HCT116 (cell line): Measurements from ENCODE around the gene SYNC. TPM values are rescaled to one million over a fixed set of nuclear protein-coding genes. Genes with fewer than 3 reads are reported as not detected.
A peak's percentile ranks its signal among the peaks of the same experiment; 100 is the strongest.

Experiments
- ATAC-seq: fragments of 200-7000 bp; cut with Tn5 transposase; 2 replicates; pipeline ENCODE4 v1.9.1; 2020; ENCODE audit warnings: mild to moderate bottlenecking, moderate library complexity
- BruUV-seq: library from RNA; stranded (reverse); fragments of 400-500 nt; replicated peaks from 2 replicates; lab custom pipeline; 2021; lab: Mats Ljungman, UMichigan
- CTCF ChIA-PET: fragments of 300-600 bp; sonication (Branson Sonifier 250); formaldehyde crosslinking; loops from one replicate; lab custom pipeline; 2021; ENCODE audit warnings: antibody characterized with exemption; lab: Charles Lee
- POLR2A ChIA-PET: fragments of 300-600, 350-600 bp; sonication (Branson Sonifier 250); formaldehyde crosslinking; loops from one replicate; lab custom pipeline; 2021; ENCODE audit warnings: antibody characterized with exemption; lab: Charles Lee
- RAD21 ChIA-PET, 2 experiments: fragments of 300-600 bp; sonication (Branson Sonifier 250); formaldehyde crosslinking; loops; one replicate each; lab custom pipeline; 2023; ENCODE audit warnings: low total read pairs in 2 of 2; ENCODE audit not compliant: uncharacterized antibody in 2 of 2, unreplicated experiment in 2 of 2, low non-redundant PET in 1 of 2; lab: Charles Lee
- DNase-seq: peaks from one replicate; pipeline ENCODE4 v3.0.0-alpha.2; 2010; ENCODE audit warnings: low read depth, low spot score
- H2AFZ ChIP-seq: fragments of 200-600 bp; shearing (Covaris generic), sonication (generic); 2 replicates; pipeline ENCODE4 v1.6.1; 2017; ENCODE audit warnings: low read depth, mixed run types, mixed read lengths, antibody characterized with exemption, low read length; ENCODE audit not compliant: poor library complexity, severe bottlenecking
- H3K27ac ChIP-seq: 2 replicates; pipeline ENCODE4 v1.5.1; 2012; ENCODE audit warnings: low read depth, low read length
- H3K27me3 ChIP-seq: fragments of 200-600 bp; sonication (generic); 2 replicates; pipeline ENCODE4 v1.6.1; 2016; ENCODE audit warnings: mixed run types, low read length, mixed read lengths; ENCODE audit not compliant: insufficient read depth
- H3K36me3 ChIP-seq, 2 experiments: fragments of 200-500 bp in 1 of 2; fragments of 200-600 bp in 1 of 2; sonication (Bioruptor generic) in 1 of 2; sonication (generic) in 1 of 2; 2 replicates each; pipeline versions ENCODE4 v1.5.1 to v1.6.1; 2014 to 2016; ENCODE audit warnings: low read length in 2 of 2, inconsistent platforms in 1 of 2, mixed read lengths in 1 of 2, mixed run types in 1 of 2; ENCODE audit not compliant: insufficient read depth in 2 of 2, control insufficient read depth in 1 of 2
- H3K4me1 ChIP-seq, 2 experiments: fragments of 200-600 bp in 1 of 2; sonication (generic) in 1 of 2; 2 replicates each; pipeline versions ENCODE4 v1.5.1 to v1.6.1; 2012 to 2017; ENCODE audit warnings: low read length in 2 of 2, inconsistent platforms in 1 of 2, mild to moderate bottlenecking in 1 of 2, mixed read lengths in 1 of 2, mixed run types in 1 of 2, moderate library complexity in 1 of 2; ENCODE audit not compliant: insufficient read depth in 2 of 2, control insufficient read depth in 1 of 2
- H3K4me2 ChIP-seq: fragments of 200-600 bp; sonication (generic); 2 replicates; pipeline ENCODE4 v1.6.1; 2017; ENCODE audit warnings: mixed run types, low read length, mixed read lengths
- H3K4me3 ChIP-seq, 2 experiments: fragments of 200-600 bp in 1 of 2; sonication (generic) in 1 of 2; replicated peaks in 1 of 2; 2 replicates each; pipeline ENCODE4 v1.5.1; 2011 to 2016; ENCODE audit warnings: low read length in 2 of 2, control low read depth in 1 of 2, low read depth in 1 of 2, mild to moderate bottlenecking in 1 of 2, mixed read lengths in 1 of 2, mixed run types in 1 of 2
- H3K79me2 ChIP-seq: fragments of 200-600 bp; sonication (generic); 2 replicates; pipeline ENCODE4 v1.6.1; 2017; ENCODE audit warnings: mild to moderate bottlenecking, mixed run types, low read length, moderate library complexity, mixed read lengths; ENCODE audit not compliant: insufficient read depth
- H3K9ac ChIP-seq: fragments of 200-600 bp; sonication (generic); 2 replicates; pipeline ENCODE4 v1.6.1; 2016; ENCODE audit warnings: low read length, mixed read lengths
- H3K9me2 ChIP-seq: fragments of 200-600 bp; sonication (generic), shearing (Covaris generic); 2 replicates; pipeline ENCODE4 v1.6.1; 2017; ENCODE audit warnings: mixed run types, mild to moderate bottlenecking, moderate library complexity; ENCODE audit not compliant: insufficient read depth
- H3K9me3 ChIP-seq, 2 experiments: fragments of 200-500 bp in 1 of 2; fragments of 200-600 bp in 1 of 2; sonication (Bioruptor generic) in 1 of 2; sonication (generic) in 1 of 2; 2 replicates each; pipeline ENCODE4 v1.6.1; 2014 to 2017; ENCODE audit warnings: low read length in 2 of 2, mixed read lengths in 2 of 2, inconsistent platforms in 1 of 2, low read depth in 1 of 2, mild to moderate bottlenecking in 1 of 2, mixed run types in 1 of 2, moderate library complexity in 1 of 2; ENCODE audit not compliant: control insufficient read depth in 1 of 2, insufficient read depth in 1 of 2
- H4K20me1 ChIP-seq: fragments of 200-600 bp; sonication (generic), shearing (Covaris generic); 2 replicates; pipeline ENCODE4 v1.6.1; 2017; ENCODE audit warnings: mixed run types, mild to moderate bottlenecking, moderate library complexity; ENCODE audit not compliant: insufficient read depth
- CBX3 ChIP-seq: IDR thresholded peaks from 2 replicates; pipeline ENCODE4 v1.6.1; 2012; ENCODE audit warnings: low read depth
- CEBPB ChIP-seq: IDR thresholded peaks from 2 replicates; pipeline ENCODE4 v1.6.1; 2012; ENCODE audit warnings: low read depth
- ELF1 ChIP-seq: IDR thresholded peaks from 2 replicates; pipeline ENCODE4 v1.6.1; 2012; ENCODE audit warnings: low read depth, borderline replicate concordance
- FOSL1 ChIP-seq: IDR thresholded peaks from 2 replicates; pipeline ENCODE4 v1.6.1; 2012; ENCODE audit warnings: low read depth
- POLR2A ChIP-seq: IDR thresholded peaks from 2 replicates; pipeline ENCODE4 v1.7.0; 2011; ENCODE audit warnings: borderline replicate concordance; ENCODE audit not compliant: insufficient read depth, insufficient read length; ENCODE audit errors: extremely low read depth
- POLR2AphosphoS5 ChIP-seq: IDR thresholded peaks from 2 replicates; pipeline ENCODE4 v1.6.1; 2011; ENCODE audit warnings: mild to moderate bottlenecking, low read depth, low read length, moderate library complexity
- RAD21 ChIP-seq: IDR thresholded peaks from 2 replicates; pipeline ENCODE4 v1.6.1; 2012; ENCODE audit warnings: low read depth, mild to moderate bottlenecking
- SP1 ChIP-seq: IDR thresholded peaks from 2 replicates; pipeline ENCODE4 v1.6.1; 2012; ENCODE audit warnings: low read depth
- TCF7L2 ChIP-seq: IDR thresholded peaks from 2 replicates; pipeline ENCODE4 v1.7.0; 2011; ENCODE audit warnings: borderline replicate concordance, inconsistent platforms; ENCODE audit not compliant: insufficient read depth, insufficient read length; ENCODE audit errors: extremely low read depth
- ZFX ChIP-seq: fragments of 450-650 bp; IDR thresholded peaks from 2 replicates; pipeline ENCODE4 v1.6.1; 2017
- ZNF274 ChIP-seq: fragments of 200-500 bp; sonication (Bioruptor generic); IDR thresholded peaks from 2 replicates; pipeline ENCODE4 v1.6.1; 2014; ENCODE audit warnings: mild to moderate bottlenecking, low read depth, low read length, inconsistent platforms
- intact Hi-C: fragments of 100-400 bp; cut with micrococcal nuclease; formaldehyde crosslinking; loops from 2 replicates; pipeline ENCODE4 v1.10.0; 2022
- total RNA-seq: library from RNA; stranded (reverse); gene quantifications from one replicate; pipeline ENCODE4 v1.2.1, GENCODE V29; 2021; ENCODE audit not compliant: unreplicated experiment
- TF ChIP-seq, protein P1 (sequence below): IDR thresholded peaks from 2 replicates; pipeline ENCODE4 v1.6.1; 2011; ENCODE audit warnings: mild to moderate bottlenecking, low read length, moderate library complexity; ENCODE audit not compliant: insufficient replicate concordance; ENCODE audit errors: extremely low read depth
- TF ChIP-seq, protein P2 (sequence below), 3 experiments: fragments of 200-600 bp in 1 of 3; sonication (generic) in 1 of 3; IDR thresholded peaks in 2 of 3; conservative IDR thresholded peaks in 1 of 3; 2 replicates each; pipeline ENCODE4 v1.5.1; 2012 to 2017; ENCODE audit warnings: low read depth in 2 of 3, low read length in 2 of 3, antibody characterized with exemption in 1 of 3, borderline replicate concordance in 1 of 3, control low read depth in 1 of 3, mild to moderate bottlenecking in 1 of 3, mixed read lengths in 1 of 3, mixed run types in 1 of 3, moderate library complexity in 1 of 3; ENCODE audit not compliant: insufficient read depth in 1 of 3

Gene SYNC
- total RNA-seq, 1 experiment from 2014 or later, result 1.3 TPM

DNA sequence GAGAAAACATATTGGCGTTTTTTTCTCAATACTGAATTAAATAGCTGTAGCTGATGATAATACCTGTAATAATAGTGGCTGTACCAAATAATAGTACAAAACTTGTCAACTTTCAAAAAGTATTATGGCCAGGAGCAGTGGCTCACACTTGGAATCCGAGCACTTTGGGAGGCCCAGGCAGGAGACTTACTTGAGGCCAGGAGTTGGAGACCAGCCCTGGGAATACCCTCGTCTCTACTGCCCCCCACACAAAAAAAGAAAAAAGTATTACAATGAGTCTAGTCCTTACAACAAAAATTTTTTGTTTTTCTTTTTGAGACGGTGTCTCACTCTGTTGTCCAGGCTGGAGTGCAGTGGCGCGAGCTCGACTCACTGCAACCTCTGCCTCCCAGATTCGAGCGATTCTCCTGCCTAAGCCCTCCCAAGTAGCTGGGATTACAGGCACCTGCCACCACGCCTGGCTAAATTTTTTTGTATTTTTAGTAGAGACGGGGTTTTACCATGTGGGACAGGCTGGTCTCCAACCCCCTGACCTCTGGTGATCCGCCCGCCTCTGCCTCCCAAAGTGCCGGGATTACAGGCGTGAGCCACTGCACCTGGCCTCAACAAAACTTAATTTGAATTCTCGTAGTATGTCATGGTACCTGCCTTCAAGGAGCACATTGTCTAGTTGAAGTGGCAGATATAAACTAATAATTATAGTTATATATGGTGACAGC lies 50.2 kb downstream of the SYNC start:
- DNase-seq (no peak), ATAC-seq (no peak)
- H3K27me3 ChIP-seq, result no peaks in the 10 kb centered on the region
- H3K36me3 ChIP-seq, result peaks cover 26 to 47% of the 10 kb centered on the region in 2 experiments
- intact Hi-C loops, result loop anchor here (5.0 to 10.0 kb wide), 2 partner anchors 110 to 128 kb away; no protein-coding TSS in a partner anchor
- H3K4me3 ChIP-seq, result peak overlapping the region; percentile 80 to 89
- H3K9ac ChIP-seq, result peak overlapping the region; percentile 99
- no TSS peak for BruUV-seq
- H3K9me3 ChIP-seq, result no peaks in the 10 kb centered on the region
- H3K4me2 ChIP-seq, result peak overlapping the region; percentile 98
- H3K79me2 ChIP-seq, result peaks cover 94% of the 10 kb centered on the region
- H3K27ac ChIP-seq, result peak overlapping the region; percentile 95
- RAD21 ChIA-PET, result no interaction called here
- H2AFZ ChIP-seq, result no peak overlapping the region
- TF ChIP-seq POLR2A, result no peak
- no peak for TF ChIP-seq ZNF274
- TF ChIP-seq RAD21, result no peak
- no peak for TF ChIP-seq ELF1
- no peak for TF ChIP-seq SP1
- no peak for TF ChIP-seq ZFX
- TF ChIP-seq, protein P1, sequence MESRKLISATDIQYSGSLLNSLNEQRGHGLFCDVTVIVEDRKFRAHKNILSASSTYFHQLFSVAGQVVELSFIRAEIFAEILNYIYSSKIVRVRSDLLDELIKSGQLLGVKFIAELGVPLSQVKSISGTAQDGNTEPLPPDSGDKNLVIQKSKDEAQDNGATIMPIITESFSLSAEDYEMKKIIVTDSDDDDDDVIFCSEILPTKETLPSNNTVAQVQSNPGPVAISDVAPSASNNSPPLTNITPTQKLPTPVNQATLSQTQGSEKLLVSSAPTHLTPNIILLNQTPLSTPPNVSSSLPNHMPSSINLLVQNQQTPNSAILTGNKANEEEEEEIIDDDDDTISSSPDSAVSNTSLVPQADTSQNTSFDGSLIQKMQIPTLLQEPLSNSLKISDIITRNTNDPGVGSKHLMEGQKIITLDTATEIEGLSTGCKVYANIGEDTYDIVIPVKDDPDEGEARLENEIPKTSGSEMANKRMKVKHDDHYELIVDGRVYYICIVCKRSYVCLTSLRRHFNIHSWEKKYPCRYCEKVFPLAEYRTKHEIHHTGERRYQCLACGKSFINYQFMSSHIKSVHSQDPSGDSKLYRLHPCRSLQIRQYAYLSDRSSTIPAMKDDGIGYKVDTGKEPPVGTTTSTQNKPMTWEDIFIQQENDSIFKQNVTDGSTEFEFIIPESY, result no peak
- TF ChIP-seq CBX3, result no peak
- TF ChIP-seq TCF7L2, result no peak
- TF ChIP-seq, protein P2, sequence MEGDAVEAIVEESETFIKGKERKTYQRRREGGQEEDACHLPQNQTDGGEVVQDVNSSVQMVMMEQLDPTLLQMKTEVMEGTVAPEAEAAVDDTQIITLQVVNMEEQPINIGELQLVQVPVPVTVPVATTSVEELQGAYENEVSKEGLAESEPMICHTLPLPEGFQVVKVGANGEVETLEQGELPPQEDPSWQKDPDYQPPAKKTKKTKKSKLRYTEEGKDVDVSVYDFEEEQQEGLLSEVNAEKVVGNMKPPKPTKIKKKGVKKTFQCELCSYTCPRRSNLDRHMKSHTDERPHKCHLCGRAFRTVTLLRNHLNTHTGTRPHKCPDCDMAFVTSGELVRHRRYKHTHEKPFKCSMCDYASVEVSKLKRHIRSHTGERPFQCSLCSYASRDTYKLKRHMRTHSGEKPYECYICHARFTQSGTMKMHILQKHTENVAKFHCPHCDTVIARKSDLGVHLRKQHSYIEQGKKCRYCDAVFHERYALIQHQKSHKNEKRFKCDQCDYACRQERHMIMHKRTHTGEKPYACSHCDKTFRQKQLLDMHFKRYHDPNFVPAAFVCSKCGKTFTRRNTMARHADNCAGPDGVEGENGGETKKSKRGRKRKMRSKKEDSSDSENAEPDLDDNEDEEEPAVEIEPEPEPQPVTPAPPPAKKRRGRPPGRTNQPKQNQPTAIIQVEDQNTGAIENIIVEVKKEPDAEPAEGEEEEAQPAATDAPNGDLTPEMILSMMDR (IDR thresholded peaks at IDR 0.05 in 2 of 3, conservative IDR thresholded peaks at IDR 0.05 in 1 of 3; ENCODE audit: borderline replicate concordance in 1 of 3, insufficient read depth in 1 of 3, low read depth in 2 of 3, low read length in 2 of 3), result no peak
- TF ChIP-seq CEBPB, result no peak
- no peak for TF ChIP-seq FOSL1
- no peak for TF ChIP-seq POLR2AphosphoS5
- CTCF ChIA-PET, result no interaction called here
- H3K9me2 ChIP-seq, result no peaks in the 10 kb centered on the region
- POLR2A ChIA-PET, result no interaction called here
- peaks cover 13% of the 10 kb centered on the region; the same call in 1 of the 2 replicates for H4K20me1 ChIP-seq
- peaks cover 11 to 25% of the 10 kb centered on the region in 2 experiments; a peak in 3 of 4 replicates for H3K4me1 ChIP-seq
